M059J (cell line): ENCODE measurements around the gene METTL9. TPM values are rescaled to one million over a fixed set of nuclear protein-coding genes. Genes with fewer than 3 reads are reported as not detected.
A peak's percentile ranks its signal among the peaks of the same experiment; 100 is the strongest.
"Not testable (repeated sequence)": the region's sequence is repeated elsewhere in the genome, so short reads cannot be mapped to it uniquely, and the experiment has no call there.

Experiments used
- DNase-seq: peaks from one replicate; pipeline ENCODE4 v3.0.0-alpha.2; 2012; ENCODE audit warnings: low read depth
- total RNA-seq: library from RNA; depleted of rRNA; stranded (reverse); fragments of >200 nt; shearing (Covaris generic); gene quantifications from 2 replicates; pipeline ENCODE4 v1.2.3, GENCODE V29; 2014

METTL9 gene
- total RNA-seq, 1 experiment from 2014 or later = 212 TPM

DNA sequence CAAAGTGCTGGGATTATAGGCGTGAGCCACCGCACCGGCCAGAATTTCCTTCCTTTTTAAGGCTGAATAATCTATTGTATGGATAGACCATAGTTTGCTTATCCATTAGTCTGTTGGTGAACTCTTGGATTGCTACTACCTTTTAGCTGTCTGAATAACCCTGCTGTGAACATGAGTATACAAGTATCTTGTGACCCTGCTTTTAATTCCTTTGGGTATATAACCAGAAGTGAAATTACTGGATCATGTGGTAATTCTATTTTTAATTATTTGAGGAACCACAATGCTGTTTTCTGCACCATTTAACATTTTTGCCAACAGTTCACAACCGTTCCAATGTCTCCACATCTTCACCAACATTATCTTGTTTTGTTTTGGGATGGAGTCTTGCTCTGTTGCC is 59.7 kb downstream of the METTL9 start:
- no peak for DNase-seq

DNA sequence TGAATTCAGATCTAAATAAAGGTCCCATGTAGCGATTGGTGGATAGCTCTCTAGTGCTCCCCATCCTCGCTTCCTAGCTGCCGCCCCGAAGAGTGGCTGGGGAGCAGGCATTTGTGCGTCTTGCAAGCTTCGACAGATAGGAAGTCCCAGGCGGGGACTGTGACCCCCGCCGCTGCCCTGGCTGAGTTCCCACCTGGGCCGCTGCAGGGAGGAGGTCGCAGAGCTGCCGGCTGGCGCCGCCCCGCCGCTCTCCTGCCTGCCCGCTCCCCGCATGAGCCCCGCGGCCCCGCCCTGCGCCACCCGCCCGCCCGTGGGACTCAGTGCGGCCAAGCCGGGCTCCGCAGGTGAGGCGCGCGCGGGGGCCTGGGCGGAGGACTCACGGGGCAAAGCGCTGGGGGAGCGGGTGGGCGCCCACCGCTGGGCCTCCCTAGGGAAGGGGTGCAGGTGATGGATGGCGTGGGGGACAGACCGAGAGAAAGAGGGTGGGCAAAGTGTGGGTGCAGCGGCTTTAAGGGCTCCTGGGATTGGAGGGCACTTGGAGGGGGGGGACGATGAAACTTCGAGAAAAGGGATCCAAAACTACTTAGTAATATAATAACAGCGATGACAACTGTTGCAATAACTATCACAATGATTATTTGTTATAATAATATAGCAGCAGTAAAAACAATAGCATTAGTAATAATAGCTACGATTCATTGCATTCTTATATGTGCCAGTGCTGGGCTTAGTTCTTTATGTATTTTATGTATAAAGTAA is 64.7 kb downstream of the METTL9 start, which contains the start of gene OTOA:
Gene OTOA, plus strand, starts transcription at position 80 of the 759 bp plus-strand sequence. CDS start 14,547 bp downstream, outside the sequence.
- no peak for DNase-seq

DNA sequence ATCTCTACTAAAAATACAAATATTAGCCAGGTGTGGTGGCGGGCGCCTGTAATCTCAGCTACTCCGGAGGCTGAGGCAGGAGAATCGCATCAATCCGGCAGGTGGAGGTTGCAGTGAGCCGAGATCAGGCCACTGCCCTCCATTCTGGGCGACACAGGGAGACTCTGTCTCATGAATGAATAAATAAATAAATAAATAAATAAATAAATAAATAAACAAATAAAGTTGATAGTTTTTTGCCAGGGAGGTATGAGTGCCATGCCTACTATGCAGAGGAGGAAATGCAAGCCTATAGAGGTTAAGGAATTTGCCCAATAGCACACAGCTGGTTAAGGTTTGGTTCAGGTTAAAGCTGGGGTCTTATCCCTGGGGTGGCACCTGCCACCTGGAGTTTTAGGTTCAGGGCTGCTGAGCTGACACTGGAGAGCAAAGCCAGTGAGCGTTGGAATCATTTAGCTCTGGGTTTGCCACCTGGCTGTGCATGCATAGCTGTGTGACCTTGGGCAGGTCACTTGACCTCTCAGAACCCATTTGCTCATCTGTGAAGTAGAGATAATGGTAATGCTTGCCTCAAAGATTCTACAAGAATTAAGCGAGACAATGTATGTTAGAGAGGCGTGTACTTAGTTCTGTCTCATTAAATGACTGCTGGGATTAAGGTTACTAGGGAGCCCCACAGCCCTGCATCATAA is 65.6 kb downstream of the METTL9 start:
- DNase-seq = no peak

DNA sequence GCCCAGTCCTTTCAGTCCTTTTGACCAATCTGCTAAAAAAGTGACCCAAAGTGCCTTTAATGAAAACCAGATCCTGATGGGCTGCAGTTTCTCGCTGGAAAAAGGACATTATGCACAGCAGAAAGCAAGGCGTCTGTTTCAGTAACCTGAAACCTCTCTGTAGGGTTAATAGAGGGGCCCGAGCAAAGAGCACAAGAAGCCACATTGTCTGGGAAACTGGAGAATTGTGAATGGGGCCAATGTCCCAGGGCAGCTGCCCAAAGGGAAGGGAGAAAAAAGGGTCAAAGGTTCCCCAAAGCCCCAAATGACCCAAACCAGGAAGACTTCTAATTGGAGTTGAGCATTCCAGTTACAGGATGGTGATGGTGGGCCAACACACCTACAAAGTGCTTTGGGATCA is 67.4 kb downstream of the METTL9 start:
- DNase-seq = no peak

DNA sequence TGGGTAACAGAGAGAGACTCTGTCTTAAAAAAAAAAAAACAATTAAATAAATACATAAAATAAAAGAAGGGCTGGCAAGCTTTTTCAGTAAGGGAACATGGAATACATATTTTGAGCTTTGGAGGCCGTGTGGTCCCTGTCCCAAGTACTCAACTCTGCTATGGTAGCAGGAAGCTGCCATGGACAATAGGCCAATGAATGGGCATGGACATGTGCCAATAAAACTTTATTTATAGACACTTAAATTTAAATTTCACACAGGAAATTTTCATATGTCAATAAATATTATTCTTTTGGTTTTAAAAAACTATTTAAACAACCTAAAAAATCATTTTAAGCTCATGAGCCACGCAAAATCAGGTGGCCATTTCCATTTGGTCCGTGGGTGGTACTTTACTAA is 68.2 kb downstream of the METTL9 start:
- no peak for DNase-seq

DNA sequence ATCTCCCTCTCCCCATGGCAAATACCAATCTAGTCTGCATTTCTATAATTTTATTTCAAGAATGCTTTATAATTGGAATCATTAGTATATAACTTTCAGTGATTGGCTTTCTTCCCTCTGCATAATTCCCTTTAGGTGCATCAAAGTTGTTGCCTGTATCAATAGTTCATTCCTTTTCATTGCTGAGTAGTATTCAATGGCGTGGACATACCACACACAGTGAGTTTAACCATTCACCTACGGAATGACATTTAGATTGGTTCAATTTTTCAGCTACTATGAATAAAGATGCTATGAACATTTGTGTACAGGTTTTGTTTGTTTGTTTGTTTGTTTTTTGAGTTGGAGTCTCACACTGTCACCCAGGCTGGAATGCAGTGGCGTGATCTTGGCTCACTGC is 74.1 kb downstream of the METTL9 start:
- DNase-seq = no peak

DNA sequence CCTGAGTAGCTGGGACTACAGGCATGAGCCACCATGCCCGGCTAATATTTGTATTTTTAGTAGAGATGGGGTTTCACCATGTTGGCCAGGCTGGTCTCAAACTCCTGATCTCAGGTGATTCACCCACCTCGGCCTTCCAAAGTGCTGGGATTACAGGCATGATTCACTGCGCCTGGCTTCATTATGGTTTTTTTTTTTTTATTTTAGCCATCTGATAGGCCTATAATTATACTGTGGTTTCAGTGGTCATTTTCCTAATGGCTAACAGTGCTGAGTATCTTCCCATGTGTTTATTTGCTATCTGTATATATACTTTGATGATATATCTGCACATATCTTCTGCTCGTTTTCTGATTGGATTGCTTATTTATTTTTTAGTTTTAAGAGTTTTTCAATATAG is 75.1 kb downstream of the METTL9 start:
- peak; percentile 88 for DNase-seq

DNA sequence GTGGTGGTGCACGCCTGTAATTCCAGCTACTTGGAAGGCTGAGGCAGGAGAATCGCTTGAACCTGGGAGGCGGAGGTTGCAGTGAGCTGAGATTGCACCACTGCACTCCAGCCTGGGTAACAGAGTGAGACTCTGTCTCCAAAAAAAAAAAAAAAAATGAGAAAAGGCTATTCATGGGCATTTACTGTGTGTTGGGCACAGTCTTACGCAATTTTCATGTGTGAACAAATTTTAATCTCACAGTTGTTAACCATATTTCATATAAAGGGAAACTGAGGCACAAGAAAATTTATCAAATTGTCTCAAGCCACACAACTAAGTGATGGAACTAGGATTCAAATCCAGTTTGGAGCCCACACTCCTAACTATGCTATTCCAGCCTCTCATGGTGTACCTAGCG is 81.3 kb downstream of the METTL9 start:
- not testable (repeated sequence) for DNase-seq

DNA sequence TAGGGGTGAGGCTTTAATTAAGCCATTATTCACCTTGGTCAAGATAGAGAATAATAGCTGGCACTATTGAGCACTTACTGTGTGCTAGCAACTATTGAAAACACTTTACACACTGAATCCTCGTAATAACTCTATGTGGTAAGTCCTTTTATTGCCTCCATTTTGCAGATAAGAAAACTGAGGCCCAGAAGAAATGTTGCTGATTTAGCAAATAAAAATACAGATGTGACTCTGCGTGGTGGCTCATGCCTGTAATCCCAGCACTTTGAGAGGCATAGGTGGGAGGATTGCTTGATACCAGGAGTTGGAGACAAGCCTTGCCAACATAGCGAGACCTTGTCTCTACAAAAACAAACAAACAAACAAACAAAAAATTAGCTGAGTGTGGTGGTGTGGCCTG is 83.8 kb downstream of the METTL9 start:
- no peak for DNase-seq

DNA sequence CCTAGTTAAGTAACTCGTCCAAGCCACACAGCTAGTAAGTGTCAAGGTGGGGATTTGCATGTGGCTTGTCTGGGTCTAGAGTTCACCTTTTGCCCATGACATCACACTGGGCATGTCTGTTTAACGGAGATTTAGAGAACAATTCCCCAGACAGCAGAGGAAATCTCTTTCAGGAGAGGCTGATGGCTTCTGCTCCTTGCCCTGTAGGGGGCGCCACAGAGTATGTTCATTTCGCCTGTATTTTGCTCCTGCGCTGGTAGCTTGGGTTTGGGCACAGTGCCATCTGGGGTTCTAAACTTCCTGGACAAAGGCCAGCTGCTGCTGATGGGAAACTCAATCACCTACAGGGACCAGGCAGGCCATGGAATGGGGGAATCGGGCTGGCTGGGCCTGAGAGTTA is 84.8 kb downstream of the METTL9 start:
- DNase-seq = no peak

DNA sequence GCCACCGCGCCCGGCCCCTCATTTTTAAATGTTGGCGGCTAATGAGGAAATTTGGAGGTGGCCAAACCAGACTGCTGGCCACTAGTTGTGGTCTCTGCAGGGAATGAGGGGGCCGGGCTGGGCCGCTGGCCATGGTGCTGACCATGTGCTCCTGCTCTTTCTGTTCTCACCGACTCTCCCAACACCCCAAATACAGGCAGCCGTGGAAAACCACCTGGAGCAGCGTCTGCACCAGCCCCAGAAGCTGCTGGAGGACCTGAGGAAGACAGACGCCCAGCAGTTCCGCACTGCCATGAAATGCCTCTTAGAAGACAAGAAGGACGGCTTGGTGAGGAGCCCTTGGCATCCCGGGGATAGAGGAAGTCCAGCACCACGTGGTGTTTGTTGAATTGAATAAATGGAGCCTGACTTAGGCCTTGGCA is 85.7 kb downstream of the METTL9 start:
- DNase-seq = no peak

DNA sequence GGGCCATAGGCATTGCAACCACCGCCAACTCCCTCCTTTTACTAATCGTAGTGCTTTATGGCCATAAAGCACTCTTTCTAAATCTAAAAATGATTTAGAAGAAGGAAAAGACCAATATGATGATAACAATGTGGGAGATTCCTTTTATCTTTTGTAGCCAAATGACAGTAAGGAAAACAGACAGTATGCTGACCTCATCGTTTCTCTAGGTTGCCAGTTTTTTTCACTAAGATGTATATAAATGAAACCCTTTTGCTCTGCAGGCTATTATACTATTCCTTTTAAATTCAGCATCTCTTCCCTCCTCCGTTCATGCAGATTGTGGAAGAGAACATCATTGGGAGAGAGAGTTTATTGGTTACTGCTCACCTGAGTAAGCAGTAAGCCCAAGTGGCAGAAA is 89.7 kb downstream of the METTL9 start:
- DNase-seq = no peak

DNA sequence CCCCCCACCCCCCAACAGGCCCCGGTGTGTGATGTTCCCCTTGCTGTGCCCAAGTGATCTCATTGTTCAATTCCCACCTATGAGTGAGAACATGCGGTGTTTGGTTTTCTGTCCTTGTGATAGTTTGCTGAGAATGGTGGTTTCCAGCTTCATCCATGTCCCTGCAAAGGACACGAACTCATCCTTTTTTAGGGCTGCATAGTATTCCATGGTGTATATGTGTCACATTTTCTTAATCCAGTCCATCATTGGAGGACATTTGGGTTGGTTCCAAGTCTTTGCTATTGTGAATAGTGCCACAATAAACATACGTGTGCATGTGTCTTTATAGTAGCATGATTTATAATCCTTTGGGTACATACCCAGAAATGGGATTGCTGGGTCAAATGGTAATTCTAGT is 91.6 kb downstream of the METTL9 start:
- not testable (repeated sequence) for DNase-seq

DNA sequence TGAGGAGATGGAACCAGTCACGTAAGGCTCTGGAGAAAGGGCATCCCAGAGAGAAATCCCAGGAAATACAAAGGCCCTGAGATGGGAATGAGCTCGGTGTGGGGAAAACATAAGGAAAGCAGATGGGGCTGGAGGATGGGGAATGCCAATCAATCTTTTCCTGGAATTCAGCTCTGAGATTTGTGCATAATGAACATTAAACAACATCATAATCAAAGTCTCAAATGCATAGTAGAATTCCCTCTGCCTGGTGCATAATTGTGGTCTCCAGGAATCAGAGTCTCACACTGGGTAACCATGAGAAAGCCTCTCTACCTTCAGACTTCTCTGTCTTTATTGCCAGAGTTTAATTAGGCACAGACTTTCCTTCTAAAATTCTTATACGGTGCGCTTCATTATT is 95.2 kb downstream of the METTL9 start:
- DNase-seq = no peak

DNA sequence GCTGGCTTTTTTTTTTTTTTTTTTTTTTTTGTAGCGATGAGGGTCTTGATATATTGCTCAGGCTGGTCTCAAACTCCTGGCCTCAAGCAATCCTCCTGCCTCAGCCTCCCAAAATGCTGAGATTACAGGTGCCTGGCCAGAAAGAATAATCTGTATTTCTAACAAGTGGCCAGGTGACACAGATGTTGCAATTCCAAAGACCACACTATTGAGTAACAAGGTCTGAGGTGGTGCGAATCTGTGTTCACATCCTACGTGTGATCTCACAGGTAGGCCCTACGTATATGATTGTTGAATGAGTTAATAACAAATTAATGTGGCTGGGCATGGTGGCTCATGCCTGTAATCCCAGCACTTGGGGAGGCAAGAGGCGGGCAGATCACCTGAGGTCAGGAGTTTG is 97.7 kb downstream of the METTL9 start:
- DNase-seq = no peak

DNA sequence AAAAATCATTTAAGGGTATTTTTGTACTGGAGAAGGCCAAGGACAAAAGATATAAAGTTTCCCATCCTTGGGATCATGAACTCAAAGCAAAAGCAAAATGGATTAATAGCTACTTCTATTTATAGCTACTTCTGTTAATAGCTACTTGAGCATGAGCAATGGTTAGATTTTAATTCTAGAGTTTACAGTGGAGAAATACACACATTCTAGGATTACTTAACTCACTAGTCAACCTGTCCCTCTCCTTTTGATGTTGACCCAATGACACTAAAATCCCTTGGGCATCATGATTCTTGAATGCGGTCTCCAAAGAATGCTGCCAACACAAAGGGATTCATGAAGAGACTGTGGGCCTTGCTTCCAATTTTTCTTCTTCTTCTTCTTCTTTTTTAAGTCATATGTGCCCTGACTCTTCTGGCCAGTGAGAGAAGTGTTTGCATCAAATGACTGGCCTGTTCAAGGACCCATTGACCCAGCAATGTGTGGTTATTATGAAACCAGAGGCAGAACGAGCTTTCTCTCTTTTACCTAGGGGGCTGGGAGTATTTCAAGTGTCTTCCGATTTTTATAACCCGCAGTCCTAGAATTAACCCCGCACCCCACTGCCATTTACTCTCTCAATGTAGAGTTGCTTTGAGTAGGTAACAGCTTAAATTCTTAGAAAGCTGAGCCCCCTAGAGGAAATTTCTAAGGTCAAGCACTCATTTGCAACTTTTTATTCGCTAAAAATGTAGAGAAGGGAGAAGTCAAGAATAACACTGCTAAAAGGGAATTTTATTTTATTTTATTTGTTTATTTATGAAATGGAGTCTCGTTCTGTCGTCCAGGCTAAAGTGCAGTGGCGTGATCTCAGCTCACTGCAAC is 99.0 kb downstream of the METTL9 start:
- DNase-seq = no peak

DNA sequence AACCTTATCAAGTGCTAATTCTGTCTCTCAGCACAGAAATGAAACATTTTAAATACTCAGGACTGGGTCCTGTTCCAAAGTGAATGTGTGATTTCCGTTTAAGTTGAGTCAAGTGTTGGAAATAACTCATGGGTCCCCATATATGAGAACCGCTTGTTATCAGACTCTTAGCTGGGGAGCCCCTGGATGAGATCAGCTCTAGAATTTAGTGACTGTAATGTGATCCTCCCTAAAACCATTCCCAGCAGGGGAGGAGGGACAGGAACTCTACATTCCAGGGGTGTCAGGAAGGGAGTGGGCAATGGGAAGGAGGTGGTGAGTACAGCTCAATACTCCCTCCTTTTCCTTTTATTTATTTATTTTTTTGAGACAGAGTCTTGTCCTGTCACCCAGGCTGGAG is 101.9 kb downstream of the METTL9 start:
- DNase-seq = no peak

DNA sequence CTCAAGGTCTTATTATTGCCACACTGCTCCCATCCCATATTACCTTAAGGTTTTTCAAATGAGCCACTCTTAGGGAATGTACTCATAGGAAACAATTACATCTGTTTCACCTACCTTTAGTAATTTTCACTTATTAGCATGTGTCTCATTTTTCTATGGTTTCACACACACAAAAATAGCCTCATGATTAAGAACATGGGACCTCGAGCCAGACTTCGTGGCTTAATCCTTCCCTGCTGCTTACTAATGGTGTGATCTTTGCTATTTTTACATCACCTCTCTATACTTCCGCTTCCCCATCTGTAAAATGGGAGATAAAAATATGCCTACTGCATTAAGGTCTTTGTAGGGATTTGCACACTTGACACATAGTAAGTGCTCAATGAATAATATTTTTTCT is 102.9 kb downstream of the METTL9 start:
- no peak for DNase-seq

DNA sequence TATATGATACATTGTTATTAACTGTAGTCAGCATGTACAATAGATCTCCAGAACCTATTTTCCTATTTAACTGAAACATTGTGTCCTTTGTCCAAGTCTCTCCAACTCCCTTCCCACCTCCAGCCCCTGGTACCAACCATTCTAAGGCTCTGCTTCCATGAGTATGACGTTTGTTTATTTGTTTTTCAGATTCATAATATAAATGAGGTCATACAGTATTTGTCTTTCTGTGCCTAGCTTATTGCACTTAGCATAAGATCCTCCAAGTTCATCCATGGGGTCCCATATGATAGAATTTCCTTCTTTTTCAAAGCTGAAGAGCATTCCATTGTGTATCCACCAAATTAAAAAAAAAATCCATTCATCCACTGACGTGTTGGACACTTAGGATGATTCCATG is 103.8 kb downstream of the METTL9 start:
- DNase-seq = no peak

DNA sequence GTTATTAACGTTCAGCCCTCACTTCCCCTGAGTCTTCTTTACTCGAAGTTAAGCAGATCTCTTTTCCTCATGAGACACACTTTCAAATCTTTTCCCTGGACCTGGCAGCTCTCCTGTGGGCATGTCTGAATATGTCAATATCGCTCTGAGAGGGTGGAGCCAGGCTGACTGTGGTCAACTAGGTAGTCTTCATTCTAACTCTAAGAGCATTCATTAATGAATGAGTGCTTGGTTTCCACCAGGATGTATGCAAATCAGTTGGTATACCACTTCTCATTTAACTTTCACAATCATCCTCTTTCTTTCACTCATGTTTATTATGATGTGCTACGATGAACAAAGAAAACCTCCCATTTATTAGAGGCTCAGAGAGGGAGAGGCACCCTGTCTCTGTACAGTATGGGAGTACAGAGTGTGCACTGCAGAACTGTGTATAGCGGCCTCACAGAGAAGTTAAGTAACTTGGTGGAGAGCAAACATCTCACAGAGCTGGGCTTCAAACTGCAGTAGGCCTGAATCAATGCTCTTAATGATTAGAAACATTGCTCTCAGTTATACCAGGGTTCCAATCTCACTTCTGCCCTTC is 104.3 kb downstream of the METTL9 start:
- no peak for DNase-seq

DNA sequence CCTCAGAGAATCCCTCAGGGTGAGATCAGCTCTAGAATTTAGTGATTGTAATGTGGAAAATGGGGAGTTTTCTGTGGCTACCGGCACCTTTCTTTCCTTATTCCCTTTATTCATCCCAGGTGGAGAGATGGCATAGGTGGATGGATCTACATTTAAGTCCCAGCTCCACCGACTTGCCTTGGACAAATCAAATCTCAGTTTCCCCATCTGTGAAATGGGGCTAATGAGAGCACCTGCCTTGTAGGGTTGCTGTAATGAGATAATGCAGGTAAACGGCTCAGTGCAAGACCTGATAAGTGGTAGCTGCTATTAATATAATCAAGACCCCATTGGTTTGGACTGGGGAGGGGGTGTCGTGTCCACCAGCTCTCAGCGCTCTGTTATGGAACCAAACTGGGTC is 104.9 kb downstream of the METTL9 start:
- DNase-seq = no peak

DNA sequence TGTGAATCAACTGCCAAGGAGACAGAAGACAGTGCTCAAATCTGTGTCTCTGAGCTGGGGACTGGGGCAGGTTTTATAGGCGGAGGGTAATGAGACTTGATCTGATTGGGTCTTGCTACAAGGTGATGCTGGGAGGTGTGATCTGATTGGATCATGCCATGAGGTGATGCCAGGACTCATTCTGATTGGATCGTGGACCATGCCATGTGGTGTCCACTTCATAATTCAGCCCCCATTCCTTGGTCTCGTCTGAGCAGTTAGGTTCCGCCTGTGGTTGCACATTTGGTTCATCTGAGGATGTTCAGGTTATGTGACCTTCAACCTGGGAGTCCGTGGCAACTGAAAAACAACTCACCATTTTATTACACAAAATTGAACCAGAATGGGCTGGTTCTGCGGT is 105.4 kb downstream of the METTL9 start:
- peak; percentile 14 for DNase-seq
